Measurements from ENCODE around the gene EXOC6B. TPM values are rescaled to one million over a fixed set of nuclear protein-coding genes. Genes with fewer than 3 reads are reported as not detected.

EXOC6B gene
- total RNA-seq, 1 experiment from 2014 or later = 34.3 TPM

GRCh38 chr2:72155737-72156136 is 670.1 kb downstream of the EXOC6B start:
- H3K9me2 ChIP-seq (ENCODE audit: insufficient read depth) = no peaks in the 10 kb centered on the region
- intact Hi-C loops (cut with micrococcal nuclease; ENCODE audit: unreplicated experiment) = no loop called here
- no peak for DNase-seq

DNA sequence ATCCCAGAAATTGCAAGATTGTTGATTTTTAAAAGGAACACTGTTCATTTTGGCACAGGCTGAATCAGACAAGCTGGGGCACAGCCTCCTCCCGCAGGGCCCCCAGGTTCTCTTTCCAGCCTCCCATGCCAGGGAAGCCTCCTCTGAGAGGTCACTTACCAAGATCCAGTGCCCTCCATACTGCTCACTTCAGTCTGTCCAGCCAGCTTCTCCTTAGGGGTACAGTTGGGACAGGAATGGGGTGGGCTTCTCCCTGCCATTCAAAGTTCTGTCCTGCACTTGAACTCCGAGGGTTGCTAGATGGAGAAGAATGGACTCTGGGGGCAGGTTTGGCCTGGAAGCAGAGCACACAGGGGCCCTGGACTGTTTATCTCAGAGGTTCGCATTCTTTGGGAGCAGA is 670.7 kb downstream of the EXOC6B start:
- Histone ChIP-seq H3K79me2 (ENCODE audit: low read depth) (no peaks in the 10 kb centered on the region), H3K9me3 (ENCODE audit: insufficient read depth, low read depth) (no peaks in the 10 kb centered on the region), H3K27ac (no peak overlapping the region), H3K36me3 (ENCODE audit: low read depth) (no peaks in the 10 kb centered on the region), H2AFZ (no peak overlapping the region), H3K4me3 (no peak overlapping the region), H3K9me2 (ENCODE audit: insufficient read depth) (no peaks in the 10 kb centered on the region), H4K20me1 (ENCODE audit: insufficient read depth) (no peaks in the 10 kb centered on the region), H3K4me2 (no peak overlapping the region), H3F3A (ENCODE audit: insufficient read depth, low read depth) (no peaks in the 10 kb centered on the region), H3K4me1 (replicated peaks; ENCODE audit: insufficient read depth) (peaks cover 1% of the 10 kb centered on the region; the same call in 1 of the 2 replicates), H3K27me3 (ENCODE audit: insufficient read depth, low read depth) (no peaks in the 10 kb centered on the region)
- TF ChIP-seq, protein P1, sequence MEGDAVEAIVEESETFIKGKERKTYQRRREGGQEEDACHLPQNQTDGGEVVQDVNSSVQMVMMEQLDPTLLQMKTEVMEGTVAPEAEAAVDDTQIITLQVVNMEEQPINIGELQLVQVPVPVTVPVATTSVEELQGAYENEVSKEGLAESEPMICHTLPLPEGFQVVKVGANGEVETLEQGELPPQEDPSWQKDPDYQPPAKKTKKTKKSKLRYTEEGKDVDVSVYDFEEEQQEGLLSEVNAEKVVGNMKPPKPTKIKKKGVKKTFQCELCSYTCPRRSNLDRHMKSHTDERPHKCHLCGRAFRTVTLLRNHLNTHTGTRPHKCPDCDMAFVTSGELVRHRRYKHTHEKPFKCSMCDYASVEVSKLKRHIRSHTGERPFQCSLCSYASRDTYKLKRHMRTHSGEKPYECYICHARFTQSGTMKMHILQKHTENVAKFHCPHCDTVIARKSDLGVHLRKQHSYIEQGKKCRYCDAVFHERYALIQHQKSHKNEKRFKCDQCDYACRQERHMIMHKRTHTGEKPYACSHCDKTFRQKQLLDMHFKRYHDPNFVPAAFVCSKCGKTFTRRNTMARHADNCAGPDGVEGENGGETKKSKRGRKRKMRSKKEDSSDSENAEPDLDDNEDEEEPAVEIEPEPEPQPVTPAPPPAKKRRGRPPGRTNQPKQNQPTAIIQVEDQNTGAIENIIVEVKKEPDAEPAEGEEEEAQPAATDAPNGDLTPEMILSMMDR (conservative IDR thresholded peaks at IDR 0.05) = no peak
- no peak for TF ChIP-seq EZH2 (IDR thresholded peaks at IDR 0.05; ENCODE audit: low read depth)
- BruUV-seq (replicated peaks) = no TSS peak
- DNase-seq = no peak
- ChIA-PET POLR2A (ENCODE audit: unreplicated experiment) (no interaction called here), CTCF (no interaction called here)
- intact Hi-C loops (cut with micrococcal nuclease; ENCODE audit: unreplicated experiment) = no loop called here

More at GRCh38 chr2:72155737-72156136, 670.1 kb downstream of the EXOC6B start:
- TF ChIP-seq EZH2 (IDR thresholded peaks at IDR 0.05; ENCODE audit: low read depth) = no peak
- TF ChIP-seq, protein P1 (conservative IDR thresholded peaks at IDR 0.05) = no peak
- H3K4me1 ChIP-seq (replicated peaks; ENCODE audit: insufficient read depth) = no peaks in the 10 kb centered on the region
- H3K9me3 ChIP-seq (ENCODE audit: insufficient read depth, low read depth) = no peaks in the 10 kb centered on the region
- no peaks in the 10 kb centered on the region for H4K20me1 ChIP-seq (ENCODE audit: insufficient read depth)
- no peak overlapping the region for H3K4me3 ChIP-seq
- ChIA-PET POLR2A (ENCODE audit: unreplicated experiment) (no interaction called here), CTCF (no interaction called here)
- BruUV-seq (replicated peaks) = no TSS peak
- H3K27ac ChIP-seq = no peak overlapping the region
- H3K4me2 ChIP-seq = no peak overlapping the region
- H3K79me2 ChIP-seq (ENCODE audit: low read depth) = no peaks in the 10 kb centered on the region
- no peaks in the 10 kb centered on the region for H3F3A ChIP-seq (ENCODE audit: insufficient read depth, low read depth)
- no peak overlapping the region for H2AFZ ChIP-seq
- no peaks in the 10 kb centered on the region for H3K27me3 ChIP-seq (ENCODE audit: insufficient read depth, low read depth)
- no peaks in the 10 kb centered on the region for H3K36me3 ChIP-seq (ENCODE audit: low read depth)

DNA sequence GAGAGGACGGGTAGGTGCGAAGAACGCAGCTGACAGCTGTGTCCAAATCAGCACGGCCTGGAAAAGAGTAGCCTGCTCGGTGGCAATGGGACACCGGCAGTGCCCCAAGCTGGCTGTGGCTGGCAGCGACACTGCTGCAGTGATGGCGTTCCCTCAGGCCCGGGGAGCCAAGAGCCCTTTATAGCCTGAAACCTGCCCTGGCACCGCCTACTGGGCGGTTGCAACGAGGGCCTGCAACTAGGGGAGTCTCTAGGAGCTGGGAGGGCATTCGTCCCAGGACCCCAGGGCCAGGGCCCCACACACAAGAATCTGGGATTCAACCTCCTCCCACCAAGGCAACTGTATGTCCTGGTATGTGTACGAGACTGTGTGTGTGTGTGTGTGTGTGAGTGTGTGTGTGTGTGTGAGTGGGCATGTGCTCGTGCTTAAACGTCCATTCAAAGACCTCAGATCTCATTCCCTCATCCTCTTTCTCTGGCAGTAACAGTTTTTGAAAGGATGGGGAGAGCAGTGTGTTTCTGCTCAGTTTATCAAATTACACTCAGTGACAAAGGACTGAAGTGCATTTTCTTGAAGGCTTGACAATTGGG is 671.4 kb downstream of the EXOC6B start:
- H3K27me3 ChIP-seq (ENCODE audit: insufficient read depth, low read depth) = peaks cover 6% of the 10 kb centered on the region; the same call in 1 of the 2 replicates
- no peaks in the 10 kb centered on the region for H3K9me3 ChIP-seq (ENCODE audit: insufficient read depth, low read depth)
- H3K4me3 ChIP-seq = no peak overlapping the region
- no peaks in the 10 kb centered on the region for H3K36me3 ChIP-seq (ENCODE audit: low read depth)
- H3K27ac ChIP-seq = no peak overlapping the region
- DNase-seq = no peak
- POLR2A ChIA-PET (ENCODE audit: unreplicated experiment) = no interaction called here
- H3K9me2 ChIP-seq (ENCODE audit: insufficient read depth) = no peaks in the 10 kb centered on the region
- intact Hi-C loops (cut with micrococcal nuclease; ENCODE audit: unreplicated experiment) = loop anchor here (5.0 kb wide), 4 partner anchors 213 to 708 kb away; no protein-coding TSS in a partner anchor
- CTCF ChIA-PET = no interaction called here
- no peak overlapping the region for H3K4me2 ChIP-seq
- H3K4me1 ChIP-seq (replicated peaks; ENCODE audit: insufficient read depth) = peaks cover 7% of the 10 kb centered on the region; the same call in 1 of the 2 replicates
- no peak for TF ChIP-seq EZH2 (IDR thresholded peaks at IDR 0.05; ENCODE audit: low read depth)
- TF ChIP-seq, protein P1 (conservative IDR thresholded peaks at IDR 0.05) = no peak
- no TSS peak for BruUV-seq (replicated peaks)
- no peaks in the 10 kb centered on the region for H4K20me1 ChIP-seq (ENCODE audit: insufficient read depth)
- no peaks in the 10 kb centered on the region for H3K79me2 ChIP-seq (ENCODE audit: low read depth)
- H2AFZ ChIP-seq = no peak overlapping the region
- H3F3A ChIP-seq (ENCODE audit: insufficient read depth, low read depth) = 0 out of 2 replicates have a peak, but pooled peaks cover under 1% of the 10 kb centered on the region
